Epidermal melanocyte (primary cell): ENCODE results near the gene SLC35F6.
"Not testable (repeated sequence)": the region's sequence is repeated elsewhere in the genome, so short reads cannot be mapped to it uniquely, and the experiment has no call there.

ENCODE experiments used
- DNase-seq: peaks from one replicate; pipeline ENCODE4 v3.0.0; 2011; ENCODE audit warnings: low spot score; ENCODE audit not compliant: insufficient read length

SLC35F6 gene

DNA sequence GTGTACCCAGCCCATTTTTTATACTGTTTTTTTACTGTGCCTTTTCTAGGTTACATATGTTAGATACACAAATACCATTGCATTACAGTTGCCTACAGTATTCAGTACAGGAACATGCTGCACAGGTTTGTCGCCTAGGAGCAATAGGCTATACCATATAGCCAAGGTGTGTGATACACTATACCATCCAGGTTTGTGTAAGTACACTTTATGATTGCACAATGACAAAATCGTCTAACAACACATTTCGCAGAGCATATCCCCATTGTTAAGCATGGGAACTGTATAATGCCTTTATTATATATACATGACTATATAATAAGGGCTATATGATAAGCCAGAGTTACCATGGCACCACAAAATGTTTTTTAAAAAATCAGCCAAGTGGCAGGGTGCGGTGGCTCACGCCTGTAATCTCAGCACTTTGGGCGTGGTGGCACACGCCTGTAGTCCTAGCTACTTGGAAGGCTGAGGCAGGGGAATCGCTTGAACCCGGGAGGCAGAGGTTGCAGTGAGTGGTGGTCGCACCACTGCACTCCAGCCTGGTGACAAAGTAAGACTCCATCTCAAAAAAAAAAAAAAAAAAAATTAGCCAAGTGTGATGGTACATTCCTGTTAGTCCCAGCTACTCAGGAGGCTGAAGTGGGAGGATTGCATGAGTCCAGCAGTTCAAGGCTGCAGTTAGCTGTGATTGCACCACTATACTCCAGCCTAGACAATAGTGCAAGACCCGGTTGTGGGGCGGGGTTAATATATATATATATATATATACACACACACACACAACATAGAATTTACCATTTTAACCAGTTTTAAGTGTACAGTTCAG is 19.0 kb downstream of the SLC35F6 start:
- DNase-seq: no peak

DNA sequence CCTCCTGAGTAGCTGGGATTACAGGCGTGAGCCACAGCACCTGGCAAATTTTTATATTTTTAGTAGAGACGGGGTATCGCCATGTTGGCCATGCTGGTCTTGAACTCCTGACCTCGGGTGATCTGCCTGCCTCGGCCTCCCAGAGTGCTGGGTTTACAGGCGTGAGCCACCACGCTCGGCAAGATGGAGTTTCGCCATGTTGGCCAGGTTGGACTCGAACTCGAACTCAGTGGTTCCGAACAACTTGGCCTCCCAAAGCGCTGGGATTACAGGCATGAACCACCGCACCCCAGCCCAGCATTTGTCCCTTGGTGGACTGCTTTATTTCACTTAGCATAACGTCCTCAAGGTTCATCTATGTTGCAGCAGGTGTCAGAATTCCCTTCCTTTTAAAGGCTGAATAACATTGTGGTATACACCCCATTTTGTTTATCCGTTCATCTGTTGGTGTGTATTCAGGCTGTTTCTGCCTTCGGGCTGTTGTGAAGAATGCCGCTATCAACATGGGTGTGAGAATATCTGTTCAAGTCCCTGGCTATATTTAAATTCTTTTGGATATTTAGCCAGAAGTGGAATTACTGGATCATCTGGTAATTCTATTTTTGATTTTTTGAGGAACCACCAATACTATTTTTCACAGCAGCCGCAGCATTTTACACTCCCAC is 20.6 kb downstream of the SLC35F6 start:
- DNase-seq: no peak

DNA sequence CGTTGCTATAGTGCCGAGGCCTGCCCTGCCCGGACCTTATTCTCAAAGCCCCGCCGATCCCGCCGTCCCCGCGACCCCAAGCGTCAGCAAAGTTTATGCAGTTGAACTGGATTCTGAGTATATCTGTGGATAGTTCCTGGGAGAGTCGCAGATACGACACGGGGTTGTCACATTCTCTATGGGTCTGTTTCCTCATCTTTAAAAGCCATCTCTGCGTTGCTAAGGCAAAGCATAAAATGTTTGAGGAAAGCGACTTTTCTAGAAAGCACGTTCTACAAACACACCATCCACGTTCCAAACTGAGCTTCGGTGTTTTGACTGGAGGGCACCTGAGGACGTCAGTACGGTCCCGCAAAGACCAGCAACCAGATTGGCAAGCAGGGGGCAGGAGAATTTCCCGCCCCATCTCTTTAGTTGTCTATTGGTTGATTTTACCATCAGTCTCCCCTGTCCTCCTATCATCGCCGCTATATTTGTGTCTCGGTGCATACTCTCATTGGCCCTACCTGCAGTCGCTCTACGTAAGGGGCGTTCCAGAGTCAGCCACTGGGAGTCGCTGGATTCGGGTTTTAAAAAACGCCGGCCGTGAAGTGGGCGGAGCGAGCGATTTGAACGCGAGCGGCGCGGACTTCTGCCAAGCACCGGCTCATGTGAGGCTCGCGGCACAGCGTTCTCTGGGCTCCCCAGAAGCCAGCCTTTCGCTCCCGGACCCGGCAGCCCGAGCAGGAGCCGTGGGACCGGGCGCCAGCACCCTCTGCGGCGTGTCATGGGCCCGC is 21.5 kb downstream of the SLC35F6 start, which contains the start of gene CENPA:
CENPA (plus strand) TSS at position 626 of the 776 bp plus-strand sequence; CDS start at position 767, 141 bp downstream.
- peak; percentile 100 for DNase-seq

DNA sequence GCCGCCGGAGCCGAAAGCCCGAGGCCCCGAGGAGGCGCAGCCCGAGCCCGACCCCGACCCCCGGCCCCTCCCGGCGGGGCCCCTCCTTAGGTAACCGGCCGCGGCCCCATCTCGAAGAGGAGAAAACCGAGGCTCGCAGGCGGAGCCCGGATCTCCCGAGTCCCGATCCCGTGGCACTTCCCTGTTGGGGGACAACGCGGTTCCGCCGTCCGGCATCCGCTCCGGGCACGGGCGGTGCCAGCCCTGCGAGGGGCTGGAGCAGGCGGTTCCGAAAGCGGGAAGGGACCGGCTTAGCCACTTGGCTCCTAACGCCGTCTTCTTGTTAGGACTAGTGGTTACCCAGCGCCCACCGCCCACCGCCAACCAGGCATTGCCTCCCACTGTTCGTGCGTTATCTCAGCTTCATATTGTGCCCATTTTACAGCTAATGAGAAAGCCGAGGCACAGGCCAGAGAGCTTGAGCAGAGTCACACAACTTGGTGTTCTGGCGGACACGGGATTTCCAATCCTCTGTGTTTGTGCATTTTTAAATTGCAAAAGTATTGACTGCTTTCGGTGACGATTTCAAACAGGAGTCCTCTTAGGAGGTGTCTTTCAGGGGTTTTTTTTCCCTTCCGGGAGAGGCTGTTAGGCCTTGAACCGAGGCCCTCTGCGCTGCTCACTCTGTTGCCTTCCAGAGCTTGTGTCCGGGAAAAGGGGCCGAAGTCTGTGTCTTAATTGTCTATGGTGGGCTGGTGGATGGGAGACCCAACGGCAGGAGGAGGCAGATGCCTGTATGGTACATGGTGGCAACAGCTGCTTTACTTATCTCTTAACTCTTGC is 22.3 kb downstream of the SLC35F6 start:
- no peak for DNase-seq

DNA sequence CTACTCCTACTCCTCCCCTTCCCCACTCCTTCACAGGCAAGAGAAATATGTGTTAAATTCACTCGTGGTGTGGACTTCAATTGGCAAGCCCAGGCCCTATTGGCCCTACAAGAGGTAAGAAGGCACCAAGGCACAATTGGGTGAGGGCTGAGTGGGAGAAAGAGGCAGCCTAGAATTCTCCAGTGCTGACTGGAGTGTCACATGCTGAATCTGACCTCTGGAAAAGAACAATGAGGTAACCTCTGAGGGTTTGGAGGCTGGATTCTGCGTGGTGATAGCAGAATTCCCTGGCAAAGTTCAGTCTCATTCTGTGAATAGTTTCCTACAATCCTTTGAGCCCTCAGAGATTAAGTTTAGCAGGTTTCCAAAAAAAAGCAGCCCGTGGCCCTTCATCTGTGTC is 28.6 kb downstream of the SLC35F6 start:
- DNase-seq: no peak

DNA sequence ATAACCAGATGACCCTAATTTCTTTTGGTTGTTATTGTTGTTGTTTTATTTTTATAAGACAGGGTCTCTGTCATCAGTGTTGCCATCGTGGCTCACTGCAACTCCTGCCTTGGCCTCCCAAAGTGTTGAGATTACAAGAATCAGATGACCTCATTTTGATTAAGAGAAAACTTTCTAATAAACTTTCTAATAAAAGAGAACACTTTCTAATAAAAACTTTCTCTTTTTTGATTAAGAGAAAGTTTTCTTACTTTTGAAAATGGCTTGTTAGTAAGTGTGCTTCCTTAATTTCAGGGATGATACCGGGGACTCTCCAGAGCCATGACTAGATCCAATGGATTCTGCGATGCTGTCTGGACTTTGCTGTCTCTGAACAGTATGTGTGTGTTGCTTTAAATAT is 29.4 kb downstream of the SLC35F6 start:
- no peak for DNase-seq

DNA sequence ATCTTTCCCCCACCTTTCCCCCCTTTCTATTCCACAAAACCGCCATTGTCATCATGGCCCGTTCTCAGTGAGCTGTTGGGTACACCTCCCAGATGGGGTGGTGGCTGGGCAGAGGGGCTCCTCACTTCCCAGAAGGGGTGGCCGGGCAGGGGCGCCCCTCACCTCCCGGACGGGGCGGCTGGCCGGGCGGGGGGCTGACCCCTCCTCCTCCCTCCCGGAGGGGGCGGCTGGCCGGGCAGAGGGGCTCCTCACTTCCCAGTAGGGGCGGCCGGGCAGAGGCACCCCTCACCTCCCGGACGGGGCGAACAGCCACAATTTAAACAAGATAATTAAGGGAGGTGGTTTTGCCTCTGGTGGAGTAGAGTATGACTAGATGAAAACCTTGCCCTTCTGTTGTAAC is 31.1 kb downstream of the SLC35F6 start:
- DNase-seq: not testable (repeated sequence)

DNA sequence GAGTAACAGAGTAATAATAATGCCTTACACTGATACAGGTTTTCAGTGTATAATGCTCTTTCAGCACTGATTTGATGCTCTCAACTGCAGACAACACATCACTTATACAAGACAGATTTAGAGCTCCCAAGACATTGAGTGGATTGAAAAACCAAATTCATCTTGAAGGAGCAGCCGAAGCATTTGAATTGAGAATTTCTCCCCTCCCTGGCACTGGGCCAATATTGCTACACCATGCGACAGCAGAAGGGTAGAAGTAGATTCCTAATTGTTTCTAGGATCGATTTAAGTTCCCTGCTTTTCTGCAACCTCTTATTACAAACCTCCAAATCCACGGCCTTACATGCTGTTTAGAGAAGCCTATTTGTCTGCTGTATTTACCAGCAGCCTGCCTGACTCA is 37.2 kb downstream of the SLC35F6 start:
- DNase-seq: no peak

DNA sequence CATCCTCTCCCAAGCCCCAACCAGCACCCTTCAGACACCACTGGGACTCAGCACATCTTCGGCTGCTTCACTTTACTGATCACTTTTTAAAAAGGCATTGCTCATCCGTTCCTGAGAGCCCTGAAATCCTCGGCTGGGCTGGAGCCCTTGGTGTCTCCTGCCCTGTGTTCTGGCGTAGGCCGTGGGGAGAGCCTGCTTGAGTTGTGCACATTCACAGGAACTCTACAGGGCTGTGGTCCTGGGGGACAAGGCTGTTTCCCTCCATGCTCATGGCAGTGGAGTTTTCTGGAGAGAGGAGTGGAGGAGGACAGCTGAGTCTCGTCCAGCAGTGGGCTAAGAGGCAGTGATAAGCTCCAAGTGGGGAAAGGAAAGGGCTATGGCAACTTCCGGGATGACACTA is 37.7 kb downstream of the SLC35F6 start:
- DNase-seq: no peak

DNA sequence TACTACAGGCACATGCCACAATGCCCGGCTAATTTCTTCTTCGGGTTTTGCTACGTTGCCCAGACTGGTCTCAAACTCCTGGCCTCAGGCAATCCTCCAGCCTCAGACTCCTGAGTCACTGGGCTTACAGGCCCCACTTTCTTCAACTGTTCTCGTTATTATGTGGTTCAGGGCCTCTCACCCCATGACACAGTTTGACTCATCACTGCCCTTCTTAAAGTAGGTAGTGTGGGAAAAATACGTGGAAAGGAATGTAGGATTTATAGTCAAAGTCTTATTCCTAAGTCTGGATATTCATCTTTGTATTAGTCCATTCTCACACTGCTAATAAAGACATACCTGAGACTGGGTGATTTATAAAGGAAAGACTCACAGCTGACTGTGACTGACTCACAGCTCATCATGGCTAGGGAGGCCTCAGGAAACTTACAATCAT is 41.2 kb downstream of the SLC35F6 start:
- DNase-seq: no peak

DNA sequence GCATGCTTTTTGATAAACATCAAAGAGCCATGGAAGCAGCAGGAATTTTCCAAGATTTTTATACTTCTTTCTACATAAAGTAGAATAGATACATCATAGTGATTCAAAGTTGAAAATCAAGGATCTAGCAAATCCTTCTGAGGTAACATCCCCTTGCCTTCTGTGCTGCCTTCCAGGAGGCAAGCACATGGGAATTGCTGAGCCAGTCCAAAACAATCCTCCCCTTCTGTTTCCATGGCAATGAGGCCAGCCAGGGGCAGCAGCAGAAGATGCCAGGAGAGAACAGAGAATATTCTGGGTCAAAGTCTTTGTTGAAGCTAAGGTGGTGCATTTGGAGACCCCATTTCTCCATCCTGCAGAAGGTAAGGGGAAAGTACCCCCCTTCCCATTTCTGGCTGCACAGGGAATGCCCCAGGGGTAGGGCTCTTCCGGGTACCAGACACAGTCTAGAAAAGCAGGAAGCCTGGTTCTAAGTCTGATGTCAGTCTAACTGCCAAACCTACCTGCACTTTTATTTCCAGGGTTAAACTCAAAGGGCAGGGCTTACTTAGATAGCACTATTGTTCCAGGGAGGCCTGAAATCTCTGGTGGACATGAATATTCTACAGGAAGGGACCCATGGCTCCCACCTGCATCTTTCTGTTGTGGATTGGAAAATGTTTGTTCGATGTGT is 43.8 kb downstream of the SLC35F6 start:
- DNase-seq: no peak

DNA sequence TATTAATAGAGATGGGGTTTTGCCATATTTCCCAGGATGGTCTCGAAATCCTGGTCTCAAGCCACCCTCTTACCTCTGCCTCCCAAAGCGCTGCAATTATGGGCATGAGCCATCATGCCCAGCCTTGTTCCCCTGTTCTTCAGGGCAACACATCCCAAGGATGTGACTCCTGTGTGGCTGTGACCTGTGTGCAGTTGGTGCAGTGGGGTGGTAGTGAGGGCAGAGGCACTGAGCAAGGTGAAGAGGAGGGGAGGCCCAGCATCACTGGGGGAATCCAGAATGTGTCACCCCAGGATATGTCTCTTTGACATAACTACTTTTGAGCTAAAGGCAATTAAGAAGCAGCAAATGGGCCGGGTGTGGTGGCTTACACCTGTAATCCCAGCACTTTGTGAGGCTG is 45.1 kb downstream of the SLC35F6 start:
- DNase-seq: no peak

DNA sequence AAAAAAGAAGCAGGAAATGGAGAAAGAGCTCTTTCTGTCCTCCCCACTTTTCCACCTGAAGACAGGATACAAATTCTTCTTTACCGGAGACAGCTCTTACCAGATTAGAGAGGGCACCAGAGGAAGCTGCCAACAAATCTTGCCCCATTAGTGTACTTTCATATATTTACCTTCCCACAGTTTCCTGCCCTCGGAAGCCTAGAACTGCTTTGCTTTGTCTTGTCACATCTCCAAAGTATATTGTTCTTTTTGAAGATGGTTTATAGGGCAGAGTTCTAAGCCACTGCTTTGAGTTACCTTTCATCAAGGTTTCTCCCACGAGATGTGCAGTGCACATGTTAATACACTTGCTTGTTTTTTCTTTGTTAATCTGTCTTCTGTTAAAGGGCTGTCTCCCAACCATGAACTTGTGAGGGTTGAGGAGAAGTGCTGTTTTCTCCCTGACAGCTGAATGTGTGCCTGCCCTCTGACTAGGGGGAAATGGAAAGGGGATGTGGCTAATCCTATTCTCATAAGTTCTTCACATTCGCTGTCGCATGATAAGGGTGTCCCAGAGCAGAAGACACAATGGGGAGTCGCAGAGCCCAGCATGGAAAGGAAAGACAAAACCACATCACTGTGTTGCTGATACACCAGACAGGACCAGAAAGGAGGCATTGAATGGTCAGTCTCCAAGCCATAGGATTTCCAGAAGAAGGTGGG is 45.9 kb downstream of the SLC35F6 start:
- DNase-seq: no peak

DNA sequence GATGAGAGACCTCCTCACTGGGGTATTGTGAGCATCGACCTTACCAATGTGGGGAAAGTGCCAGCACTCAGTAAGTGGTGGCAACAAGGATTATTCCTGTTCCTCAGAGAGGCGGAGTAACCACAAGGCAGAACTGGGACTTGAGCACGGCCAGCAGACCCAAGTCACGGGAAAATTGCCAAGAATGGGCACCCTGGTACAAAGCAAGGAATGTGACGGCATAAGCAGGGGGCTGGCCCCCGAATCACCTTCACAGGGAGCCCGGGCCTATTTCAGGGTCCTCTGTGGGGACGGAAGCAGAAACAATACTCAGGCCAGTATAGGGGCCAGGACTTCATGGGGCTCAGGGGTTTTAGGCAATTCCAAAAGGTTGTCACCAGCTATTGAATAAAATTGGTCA is 47.2 kb downstream of the SLC35F6 start:
- no peak for DNase-seq

DNA sequence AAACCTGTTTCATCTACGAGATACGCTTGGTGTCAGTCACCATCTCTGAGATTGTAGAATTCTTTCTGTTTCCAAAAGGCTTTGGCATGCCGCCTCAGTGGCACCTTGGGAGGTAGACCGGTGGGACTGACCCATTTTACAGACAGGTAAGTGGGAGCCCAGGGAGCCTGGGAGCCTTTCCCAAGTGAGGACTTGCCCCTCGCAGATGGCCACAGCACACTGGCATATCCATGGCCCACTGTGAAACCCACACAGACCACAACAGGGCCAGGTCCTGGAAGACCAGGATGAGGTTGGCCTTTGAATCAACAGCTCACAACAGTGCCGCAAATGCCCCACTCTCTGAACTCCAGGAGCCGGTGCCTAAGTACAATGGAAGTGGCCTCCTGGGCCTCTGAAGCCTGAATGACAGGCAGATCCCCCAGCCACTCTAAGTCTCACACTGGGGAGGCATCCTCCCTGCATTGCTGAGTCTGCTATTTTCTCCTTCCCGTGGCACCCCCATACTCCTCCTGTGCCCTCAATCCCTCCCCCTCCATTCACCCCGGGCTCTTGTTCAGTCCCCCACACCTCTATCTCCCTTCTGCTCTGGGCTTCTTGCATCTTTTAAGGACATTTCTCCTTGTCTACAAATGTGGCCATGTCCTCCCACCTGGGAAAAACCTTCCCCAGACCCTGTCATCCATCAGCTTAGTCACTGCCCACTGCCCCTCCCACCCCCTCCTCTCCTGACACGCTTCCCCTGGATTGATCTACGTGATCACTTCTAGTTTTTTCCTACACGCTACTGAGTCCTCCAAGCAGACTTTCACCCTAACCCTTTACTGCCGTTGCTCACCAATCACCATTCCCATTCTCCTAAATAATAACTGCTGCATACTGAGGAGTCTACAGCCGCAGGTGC is 48.0 kb downstream of the SLC35F6 start:
- DNase-seq: no peak

DNA sequence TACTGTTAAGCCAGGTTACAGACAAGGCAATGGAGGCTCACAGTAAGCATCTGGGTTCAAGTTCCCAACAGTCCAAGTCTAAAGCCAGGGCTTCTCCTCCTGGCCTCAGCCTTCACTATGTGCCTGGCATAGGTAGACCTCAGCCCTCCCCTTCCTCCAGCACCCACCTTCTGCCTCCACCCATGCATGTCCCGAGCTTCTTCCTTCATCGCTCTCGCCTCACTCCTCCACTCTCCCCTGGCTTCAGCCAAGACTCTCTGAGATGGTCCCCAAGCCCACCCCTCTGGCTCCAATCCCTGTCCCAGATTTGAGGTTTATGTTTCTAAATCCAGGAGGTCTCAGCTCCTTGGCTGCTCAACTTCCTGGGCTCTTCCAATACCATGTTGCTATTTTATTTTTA is 48.6 kb downstream of the SLC35F6 start:
- no peak for DNase-seq

DNA sequence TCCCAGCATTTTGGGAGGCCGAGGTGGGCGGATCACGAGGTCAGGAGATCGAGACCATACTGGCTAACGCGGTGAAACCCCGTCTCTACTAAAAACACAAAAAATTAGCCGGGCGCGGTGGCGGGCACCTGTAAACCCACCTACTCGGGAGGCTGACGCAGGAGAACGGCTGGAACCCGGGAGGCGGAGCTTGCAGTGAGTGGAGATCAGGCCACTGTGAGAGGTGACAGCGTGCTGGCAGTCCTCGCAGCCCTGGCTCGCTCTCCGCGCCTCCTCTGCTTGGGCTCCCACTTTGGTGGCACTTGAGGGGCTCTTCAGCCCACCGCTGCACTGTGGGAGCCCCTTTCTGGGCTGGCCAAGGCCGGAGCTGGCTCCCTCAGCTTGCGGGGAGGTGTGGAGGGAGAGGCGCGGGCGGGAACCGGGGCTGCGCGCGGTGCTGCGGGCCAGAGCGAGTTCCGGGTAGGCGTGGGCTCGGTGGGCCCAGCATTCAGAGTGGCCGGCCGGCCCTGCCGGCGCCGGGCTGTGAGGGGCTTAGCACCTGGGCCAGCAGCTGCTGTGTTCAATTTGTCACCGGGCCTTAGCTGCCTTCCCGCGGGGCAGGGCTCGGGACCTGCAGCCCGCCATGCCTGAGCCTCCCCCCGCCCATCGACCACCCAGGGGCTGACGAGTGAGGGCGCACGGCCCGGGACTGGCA is 50.1 kb downstream of the SLC35F6 start:
- DNase-seq: not testable (repeated sequence)

DNA sequence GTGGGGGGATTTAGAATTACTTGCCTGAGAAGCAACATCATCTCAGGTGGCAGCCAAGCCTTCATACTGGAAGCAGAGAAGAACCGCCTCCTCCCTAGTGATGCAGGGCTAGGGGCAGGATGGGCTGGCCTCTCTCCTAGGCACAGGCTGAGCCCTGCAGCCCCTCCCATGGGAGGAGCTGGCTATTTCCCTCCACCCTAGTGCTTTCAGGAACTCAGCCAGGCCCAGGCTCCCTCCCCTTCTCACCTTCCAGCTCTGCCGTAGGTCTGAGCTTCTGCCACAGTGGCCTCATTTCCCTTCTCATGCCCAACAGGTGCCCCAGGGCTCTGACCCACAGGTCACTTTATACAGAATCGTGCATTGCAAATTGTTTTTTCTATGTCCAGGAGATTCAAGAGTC is 52.8 kb downstream of the SLC35F6 start:
- DNase-seq: no peak
